ENCODE data around the gene MAFG.

GRCh38 chr17:81950501-81950900, 23.0 kb upstream of the MAFG start:
- TF ChIP-seq GATA2 (IDR thresholded peaks at IDR 0.05; ENCODE audit: low read depth, low read length) (no peak), GATA3 (IDR thresholded peaks at IDR 0.05; ENCODE audit: low read depth, low read length) (no peak)
